HepG2 (cell line): Measurements from ENCODE around the gene PPM1M. TPM values are rescaled to one million over a fixed set of nuclear protein-coding genes. Genes with fewer than 3 reads are reported as not detected.

Experiments used
- GFI1 ChIP-seq: sonication (generic); formaldehyde crosslinking; IDR thresholded peaks from 2 replicates; pipeline ENCODE4 v1.5.0; 2020; ENCODE audit warnings: missing genetic modification reagents, mild to moderate bottlenecking, borderline replicate concordance
- MAZ ChIP-seq, 2 experiments: sonication (generic) in 1 of 2; formaldehyde crosslinking in 1 of 2; IDR thresholded peaks; 2 replicates each; pipeline versions ENCODE4 v1.5.0 to v1.6.1; 2012 to 2020; ENCODE audit warnings: low read depth in 2 of 2, mild to moderate bottlenecking in 2 of 2, borderline replicate concordance in 1 of 2, improper control_type of control experiment in 1 of 2, low read length in 1 of 2, missing genetic modification reagents in 1 of 2, moderate library complexity in 1 of 2
- NCOA5 ChIP-seq: sonication (generic); formaldehyde crosslinking; IDR thresholded peaks from 2 replicates; pipeline ENCODE4 v1.4.0; 2020; ENCODE audit warnings: missing genetic modification reagents
- POGK ChIP-seq: sonication (generic); formaldehyde crosslinking; conservative IDR thresholded peaks from 2 replicates; pipeline ENCODE4 v1.8.0; 2022; ENCODE audit warnings: mild to moderate bottlenecking, moderate library complexity, missing genetic modification reagents
- SKIL ChIP-seq: sonication (generic); formaldehyde crosslinking; IDR thresholded peaks from 2 replicates; pipeline ENCODE4 v1.8.0; 2022; ENCODE audit warnings: missing genetic modification reagents, mild to moderate bottlenecking, moderate library complexity, borderline replicate concordance
- SMYD3 ChIP-seq: sonication (generic); formaldehyde crosslinking; IDR thresholded peaks from 2 replicates; pipeline ENCODE4 v1.8.1; 2023; ENCODE audit warnings: mild to moderate bottlenecking, missing genetic modification reagents
- ZFP37 ChIP-seq: sonication (generic); formaldehyde crosslinking; IDR thresholded peaks from 2 replicates; pipeline ENCODE4 v1.4.0; 2020; ENCODE audit warnings: missing genetic modification reagents, borderline replicate concordance
- polyA plus RNA-seq, 8 experiments: library from polyadenylated mRNA; depleted of rRNA in 3 of 8; stranded (reverse) in 7 of 8; unstranded in 1 of 8; fragments of >200 nt; fragmentation: Illumina TruSeq in 4 of 8; extraction: Trizol in 4 of 8; gene quantifications; 2 replicates each; pipeline versions ENCODE4 v1.2.1 to v1.2.3, GENCODE V29; 2011 to 2016; ENCODE audit warnings: low read depth in 4 of 8, missing spikeins in 1 of 8, mixed read lengths in 1 of 8; ENCODE audit not compliant: insufficient read depth in 1 of 8
- total RNA-seq, 5 experiments: library from RNA; depleted of rRNA; stranded (reverse); fragments of >200 nt; fragmentation: Illumina TruSeq; extraction: Trizol; gene quantifications; 2 replicates each; pipeline ENCODE4 v1.2.3, GENCODE V29; 2016; ENCODE audit warnings: low read depth in 1 of 5

Gene PPM1M
- total and polyA plus RNA-seq, 2 of the 13 experiments (the other 11 are each of a cell fraction or from before 2014, with no cell fraction given) = 2.5 to 5.9 TPM

GRCh38 chr3:52277071-52277964 is 31.8 kb downstream of the PPM1M start (continued):
- TF ChIP-seq POGK (CRISPR knock-in tag) (no peak), NCOA5 (no peak), MAZ (IDR thresholded peaks at IDR 0.05; ENCODE audit: borderline replicate concordance, low read depth, low read length) (no peak), MAZ (CRISPR knock-in tag; IDR thresholded peaks at IDR 0.05; ENCODE audit: low read depth) (no peak), GFI1 (CRISPR knock-in tag) (no peak), SKIL (CRISPR knock-in tag) (no peak), SMYD3 (CRISPR knock-in tag) (no peak), ZFP37 (CRISPR knock-in tag) (no peak)
